Left ventricle myocardium inferior (tissue), 1 donor: ENCODE measurements around the gene FRMD6. TPM values are rescaled to one million over a fixed set of nuclear protein-coding genes. Genes with fewer than 3 reads are reported as not detected.

ENCODE experiments used
- DNase-seq: peaks from one replicate; pipeline ENCODE4 v3.0.0-alpha.2; 2020
- H3K27ac ChIP-seq: fragments of 200-600 bp; replicated peaks from 2 replicates; pipeline ENCODE4 v1.8.0; 2021
- H3K27me3 ChIP-seq: fragments of 200-600 bp; 2 replicates; pipeline ENCODE4 v1.8.0; 2021; ENCODE audit warnings: low read depth
- H3K36me3 ChIP-seq: fragments of 200-600 bp; 2 replicates; pipeline ENCODE4 v1.8.0; 2021
- H3K4me1 ChIP-seq: fragments of 200-600 bp; 2 replicates; pipeline ENCODE4 v1.8.0; 2021
- H3K4me3 ChIP-seq: fragments of 200-600 bp; 2 replicates; pipeline ENCODE4 v1.8.0; 2021; ENCODE audit warnings: mild to moderate bottlenecking, moderate library complexity
- H3K9me3 ChIP-seq: fragments of 200-600 bp; replicated peaks from 2 replicates; pipeline ENCODE4 v1.8.0; 2021
- intact Hi-C: fragments of 100-400 bp; cut with micrococcal nuclease; formaldehyde crosslinking; loops from one replicate; pipeline ENCODE4 v1.11.0; 2022
- total RNA-seq: library from RNA; stranded (reverse); fragmentation: NEBNext Ultra II Directional; extraction: Animal tissue kit (Norgen Biotek cat#: 25700); gene quantifications from one replicate; pipeline ENCODE4 v1.2.1, GENCODE V29; 2021
- TF ChIP-seq, protein P1 (sequence below): fragments of 200-600 bp; IDR thresholded peaks from 2 replicates; pipeline ENCODE4 v1.8.0; 2021; ENCODE audit warnings: antibody characterized with exemption, mild to moderate bottlenecking, borderline replicate concordance
- donor health status: DM: no; HTN: yes; CAD: no; lungs with severe emphysema.

Gene FRMD6
- total RNA-seq, 1 donor from 2014 or later, result 7.7 TPM

DNA sequence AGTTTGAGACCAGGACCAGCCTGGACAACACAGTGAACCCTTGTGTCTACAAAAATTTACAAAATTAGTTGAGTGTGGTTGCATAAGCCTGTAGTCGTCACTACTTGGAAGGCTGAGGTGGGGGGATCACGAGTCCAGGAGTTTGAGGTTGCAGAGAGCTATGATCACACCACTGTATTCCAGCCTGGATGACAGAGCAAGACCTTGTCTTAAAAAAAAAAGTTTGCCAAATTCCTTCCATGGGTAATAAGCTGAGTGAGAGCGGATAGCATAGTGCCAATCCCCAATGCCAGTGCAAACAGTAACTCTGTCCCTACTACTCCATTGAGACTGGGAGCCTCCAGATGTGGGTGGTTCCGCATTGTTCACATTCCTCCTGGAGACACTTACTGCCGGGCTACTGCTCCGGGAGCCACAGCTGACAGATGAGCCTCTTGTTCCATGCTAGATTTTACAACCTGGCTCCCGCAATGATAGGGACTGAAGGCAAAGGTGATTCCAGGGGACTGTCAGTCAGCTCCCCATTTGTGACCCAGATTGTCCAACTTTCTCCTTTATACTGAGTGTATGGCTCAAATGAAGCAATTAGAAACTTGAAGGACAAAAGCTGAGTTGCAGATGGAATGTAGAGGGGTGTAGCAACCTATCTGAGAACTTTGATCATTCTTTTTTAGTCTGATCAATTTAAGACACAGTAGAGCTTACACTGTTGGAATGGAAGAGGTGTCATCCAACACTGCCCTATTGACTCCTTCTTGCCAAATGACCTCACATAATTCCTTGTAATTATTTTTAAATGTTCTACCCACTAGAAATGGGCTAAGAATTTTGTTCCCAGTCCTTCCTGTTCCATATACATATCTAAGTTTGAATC is 13.4 kb upstream of the FRMD6 start:
- no peak for DNase-seq
- TF ChIP-seq, protein P1, sequence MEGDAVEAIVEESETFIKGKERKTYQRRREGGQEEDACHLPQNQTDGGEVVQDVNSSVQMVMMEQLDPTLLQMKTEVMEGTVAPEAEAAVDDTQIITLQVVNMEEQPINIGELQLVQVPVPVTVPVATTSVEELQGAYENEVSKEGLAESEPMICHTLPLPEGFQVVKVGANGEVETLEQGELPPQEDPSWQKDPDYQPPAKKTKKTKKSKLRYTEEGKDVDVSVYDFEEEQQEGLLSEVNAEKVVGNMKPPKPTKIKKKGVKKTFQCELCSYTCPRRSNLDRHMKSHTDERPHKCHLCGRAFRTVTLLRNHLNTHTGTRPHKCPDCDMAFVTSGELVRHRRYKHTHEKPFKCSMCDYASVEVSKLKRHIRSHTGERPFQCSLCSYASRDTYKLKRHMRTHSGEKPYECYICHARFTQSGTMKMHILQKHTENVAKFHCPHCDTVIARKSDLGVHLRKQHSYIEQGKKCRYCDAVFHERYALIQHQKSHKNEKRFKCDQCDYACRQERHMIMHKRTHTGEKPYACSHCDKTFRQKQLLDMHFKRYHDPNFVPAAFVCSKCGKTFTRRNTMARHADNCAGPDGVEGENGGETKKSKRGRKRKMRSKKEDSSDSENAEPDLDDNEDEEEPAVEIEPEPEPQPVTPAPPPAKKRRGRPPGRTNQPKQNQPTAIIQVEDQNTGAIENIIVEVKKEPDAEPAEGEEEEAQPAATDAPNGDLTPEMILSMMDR, result no peak
- H3K36me3 ChIP-seq, result no peaks in the 10 kb centered on the region
- no peak overlapping the region for H3K4me3 ChIP-seq
- H3K9me3 ChIP-seq, result no peaks in the 10 kb centered on the region
- no peaks in the 10 kb centered on the region for H3K27me3 ChIP-seq
- no peak overlapping the region for H3K27ac ChIP-seq
- intact Hi-C loops, result no loop called here
- H3K4me1 ChIP-seq, result peaks cover 11% of the 10 kb centered on the region

DNA sequence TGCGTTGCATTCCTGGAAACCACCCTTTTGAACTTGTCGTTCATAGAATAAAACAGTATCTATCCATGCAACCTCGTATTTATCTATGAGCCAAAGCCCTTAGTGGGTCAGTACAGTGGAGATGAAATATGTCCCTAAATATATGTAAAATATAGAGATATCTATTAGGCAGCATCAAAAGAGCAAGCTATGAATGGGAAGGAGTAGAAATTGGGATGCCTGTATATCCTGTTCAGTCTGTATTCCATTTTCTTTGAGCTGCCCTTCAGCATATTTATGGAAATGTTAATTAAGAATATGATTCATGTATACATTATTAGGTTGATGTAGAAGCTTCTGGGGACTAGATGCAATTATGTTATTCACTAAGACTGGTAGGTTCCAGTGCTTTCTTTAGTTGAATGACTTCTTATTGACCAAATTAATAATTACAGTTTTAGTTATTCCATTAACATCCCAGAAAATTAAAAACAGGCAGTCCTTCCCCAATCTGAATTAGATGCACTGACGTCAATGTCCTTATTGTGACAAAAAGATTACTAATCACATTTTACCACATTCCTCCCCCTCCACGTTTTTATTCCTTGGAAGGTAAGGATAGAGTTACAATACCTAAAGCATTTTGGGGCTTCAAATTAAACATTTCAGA is 11.9 kb upstream of the FRMD6 start:
- Histone ChIP-seq H3K4me3 (no peak overlapping the region), H3K27ac (no peak overlapping the region), H3K4me1 (peaks cover 11% of the 10 kb centered on the region), H3K36me3 (no peaks in the 10 kb centered on the region), H3K27me3 (no peaks in the 10 kb centered on the region), H3K9me3 (no peaks in the 10 kb centered on the region)
- TF ChIP-seq, protein P1, result no peak
- intact Hi-C loops, result no loop called here
- no peak for DNase-seq

DNA sequence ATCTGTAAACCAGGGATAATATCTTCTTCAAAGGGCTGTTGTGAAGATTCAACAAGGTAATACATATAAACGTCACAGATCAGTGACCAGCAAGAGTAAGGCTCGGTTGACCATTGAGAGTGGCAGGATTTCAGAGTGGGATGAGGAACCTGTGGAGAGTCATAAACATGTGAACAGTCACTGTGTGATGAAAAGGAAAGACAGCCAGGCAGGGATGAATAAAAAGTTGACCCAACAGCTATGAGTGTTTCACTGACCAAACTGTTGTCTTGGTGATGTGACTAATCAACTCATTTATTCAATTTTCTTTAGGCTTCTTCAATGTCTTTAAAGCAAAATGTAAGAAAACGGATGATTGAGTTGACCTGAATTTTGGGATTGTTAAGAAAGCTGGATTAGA is 8.6 kb upstream of the FRMD6 start:
- no peak for DNase-seq
- Histone ChIP-seq H3K9me3 (no peaks in the 10 kb centered on the region), H3K4me3 (no peak overlapping the region), H3K36me3 (no peaks in the 10 kb centered on the region), H3K27me3 (no peaks in the 10 kb centered on the region), H3K4me1 (peaks cover 4% of the 10 kb centered on the region), H3K27ac (no peak overlapping the region)
- intact Hi-C loops, result no loop called here
- TF ChIP-seq, protein P1, result no peak

DNA sequence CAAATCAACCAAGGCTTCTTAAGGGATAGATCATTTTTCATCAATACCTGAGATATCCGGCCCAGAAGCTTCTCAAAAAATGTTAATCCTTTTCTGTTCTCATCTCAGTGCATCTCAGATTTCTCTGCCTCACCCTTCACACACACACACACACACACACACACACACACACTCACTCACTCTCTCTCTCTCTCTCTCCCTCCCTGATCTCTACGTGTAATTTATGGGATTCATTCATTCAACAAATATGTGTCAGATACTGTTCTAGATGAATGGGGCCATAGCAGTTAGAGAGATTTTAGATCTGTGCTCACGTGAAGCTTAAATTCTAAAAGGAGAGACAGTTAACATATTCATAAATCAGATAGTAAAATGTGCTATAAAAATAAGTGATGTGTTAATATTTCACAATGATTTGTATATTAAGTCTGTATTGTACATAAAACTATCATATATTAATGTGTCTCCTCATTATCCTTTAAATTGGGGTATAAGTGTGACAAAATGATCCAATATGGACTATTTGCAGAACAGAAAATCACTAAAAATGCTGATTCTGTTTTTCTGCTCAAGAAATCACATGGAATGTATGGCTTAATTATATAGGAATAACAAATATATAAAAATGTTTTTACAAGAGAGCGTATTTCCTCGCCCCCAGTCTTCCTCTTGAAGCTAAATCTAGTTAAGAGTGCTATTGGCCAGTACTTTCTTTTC is 7.3 kb upstream of the FRMD6 start:
- Histone ChIP-seq H3K9me3 (no peaks in the 10 kb centered on the region), H3K27ac (no peak overlapping the region), H3K4me3 (no peak overlapping the region), H3K36me3 (no peaks in the 10 kb centered on the region), H3K4me1 (peaks cover under 1% of the 10 kb centered on the region), H3K27me3 (no peaks in the 10 kb centered on the region)
- intact Hi-C loops, result no loop called here
- DNase-seq, result no peak
- TF ChIP-seq, protein P1, result no peak

DNA sequence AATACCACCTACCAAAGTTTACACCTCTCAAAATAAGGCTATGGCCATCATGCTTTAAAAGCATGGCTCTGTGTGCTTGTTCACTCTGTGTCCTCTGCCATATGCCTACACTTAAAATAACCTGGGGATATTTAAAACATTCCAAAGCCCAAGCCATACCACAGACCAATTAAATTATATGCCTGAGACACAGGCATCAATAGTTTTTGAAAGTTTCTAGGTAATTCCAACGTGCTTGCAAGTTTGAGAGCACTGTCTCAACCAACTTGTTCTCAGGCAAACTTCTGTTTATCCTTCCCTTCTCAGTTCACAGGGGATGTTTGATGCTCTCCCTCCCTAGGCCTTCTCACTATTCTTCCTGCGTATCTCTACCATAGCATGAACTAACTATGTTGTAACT is 3.4 kb upstream of the FRMD6 start:
- intact Hi-C loops, result no loop called here
- no peak overlapping the region for H3K4me3 ChIP-seq
- no peaks in the 10 kb centered on the region for H3K9me3 ChIP-seq
- no peak for DNase-seq
- H3K27ac ChIP-seq, result no peak overlapping the region
- H3K4me1 ChIP-seq, result peaks cover 32% of the 10 kb centered on the region
- TF ChIP-seq, protein P1, result no peak
- no peaks in the 10 kb centered on the region for H3K36me3 ChIP-seq
- H3K27me3 ChIP-seq, result no peaks in the 10 kb centered on the region
